SK-N-MC (cell line): ENCODE measurements around the gene HES6.

Source experiments
- EZH2 ChIP-seq: fragments of 200-600 bp; sonication (generic); IDR thresholded peaks from one replicate; pipeline ENCODE4 v1.6.1; 2017; ENCODE audit warnings: antibody characterized with exemption
- FOXP2 ChIP-seq: optimal IDR thresholded peaks from 2 replicates; pipeline ENCODE3; 2011; ENCODE audit warnings: mild to moderate bottlenecking, moderate library complexity; ENCODE audit not compliant: insufficient read depth; ENCODE audit errors: extremely low read length, control extremely low read depth
- POLR2AphosphoS5 ChIP-seq: IDR thresholded peaks from 2 replicates; pipeline ENCODE4 v1.6.1; 2012; ENCODE audit warnings: mild to moderate bottlenecking, low read depth, low read length, borderline replicate concordance

GRCh38 chr2:238272156-238272555, 32.3 kb upstream of the HES6 start:
- TF ChIP-seq POLR2AphosphoS5 (no peak), EZH2 (no peak), FOXP2 (no peak)
